GM20000 (cell line): ENCODE results near the gene MCM8.

Experiments used
- DNase-seq: peaks from one replicate; pipeline ENCODE4 v3.0.0; 2012; ENCODE audit warnings: low spot score
- CTCF ChIP-seq: IDR thresholded peaks from 2 replicates; pipeline ENCODE4 v1.5.1; 2012; ENCODE audit warnings: mild to moderate bottlenecking, control low read depth; ENCODE audit errors: extremely low read depth, missing control alignments

MCM8 gene

DNA sequence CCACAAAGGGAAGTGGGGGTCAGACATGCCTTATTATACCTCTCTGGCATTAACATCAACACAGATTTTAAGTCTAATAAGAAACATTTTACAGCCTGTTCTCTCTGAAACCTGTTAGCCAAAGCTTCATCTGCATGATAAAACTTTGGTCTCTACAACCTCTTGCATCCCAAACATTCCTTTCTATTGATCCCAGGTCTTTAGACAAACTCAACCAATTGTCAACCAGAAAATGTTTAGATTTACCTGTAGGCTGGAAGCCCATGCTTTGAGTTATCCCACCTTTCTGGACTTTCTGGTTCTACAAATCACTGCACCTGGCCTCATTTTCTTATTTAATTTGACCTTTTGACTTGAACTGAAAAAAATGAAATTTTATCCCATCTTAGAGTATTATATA lies 20.8 kb downstream of the MCM8 start:
- no peak for TF ChIP-seq CTCF
- no peak for DNase-seq

GRCh38 chr20:5973172-5973571 lies 22.7 kb downstream of the MCM8 start:
- DNase-seq: no peak
- no peak for TF ChIP-seq CTCF

- DNase-seq: no peak
- no peak for TF ChIP-seq CTCF
Measured at GRCh38 chr20:5973971-5974370, 23.5 kb downstream of the MCM8 start.

DNA sequence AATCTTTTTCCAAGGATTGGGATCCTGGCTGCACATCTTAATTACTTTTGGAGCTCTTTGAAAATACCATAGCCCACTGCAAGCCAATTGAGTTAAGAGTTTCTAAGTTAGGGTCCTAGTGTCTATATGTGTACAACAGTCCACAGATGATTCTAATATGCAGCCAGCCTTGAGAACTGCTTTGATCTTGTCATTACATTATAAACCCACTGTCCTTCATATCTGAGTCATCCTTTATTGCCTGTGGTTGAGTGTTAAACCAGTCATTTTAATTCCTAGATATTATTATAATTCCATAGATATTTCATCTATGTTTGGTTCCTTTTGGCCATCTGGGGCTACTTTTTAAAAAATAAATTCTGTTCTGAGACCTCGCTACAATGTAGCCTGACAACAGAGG lies 24.1 kb downstream of the MCM8 start:
- TF ChIP-seq CTCF: no peak
- DNase-seq: no peak

DNA sequence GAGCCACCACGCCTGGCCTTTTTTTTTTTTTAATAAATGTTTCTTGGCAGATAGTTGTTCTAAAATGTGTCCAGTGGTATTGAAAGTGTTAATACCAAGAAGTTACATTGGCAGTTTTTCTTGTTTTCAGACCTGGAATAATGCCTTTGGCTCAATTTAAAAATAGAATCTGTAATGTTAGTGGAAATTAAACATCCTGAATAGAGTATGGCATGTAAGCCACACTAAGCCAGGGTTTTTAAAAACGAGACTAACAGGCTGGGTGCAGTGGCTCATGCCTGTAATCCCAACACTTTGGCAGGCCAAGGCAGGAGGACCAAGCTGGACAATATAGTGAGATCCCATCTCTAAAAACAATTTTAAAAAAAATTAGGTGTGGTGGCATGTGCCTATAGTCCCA lies 25.3 kb downstream of the MCM8 start:
- no peak for DNase-seq
- TF ChIP-seq CTCF: no peak

GRCh38 chr20:5977223-5977622 lies 26.8 kb downstream of the MCM8 start:
- no peak for DNase-seq
- TF ChIP-seq CTCF: no peak

GRCh38 chr20:5977975-5978374 lies 27.5 kb downstream of the MCM8 start:
- TF ChIP-seq CTCF: no peak
- no peak for DNase-seq

GRCh38 chr20:5979801-5980200 lies 29.3 kb downstream of the MCM8 start:
- TF ChIP-seq CTCF: no peak
- DNase-seq: no peak
